NT2/D1 (cell line): ENCODE data around the gene IZUMO2.
"Not testable (repeated sequence)": the region's sequence is repeated elsewhere in the genome, so short reads cannot be mapped to it uniquely, and the experiment has no call there.

ENCODE experiments used
- DNase-seq: peaks from one replicate; pipeline ENCODE4 v3.0.0-alpha.2; 2011; ENCODE audit warnings: low read depth, low spot score
- H3K27me3 ChIP-seq: 2 replicates; pipeline ENCODE4 v1.6.0; 2011; ENCODE audit warnings: mild to moderate bottlenecking; ENCODE audit not compliant: insufficient read length, insufficient read depth
- H3K36me3 ChIP-seq: 2 replicates; pipeline ENCODE4 v1.6.1; 2011; ENCODE audit warnings: mild to moderate bottlenecking, low read length, mixed read lengths; ENCODE audit not compliant: insufficient read depth, insufficient read length
- H3K4me1 ChIP-seq: 2 replicates; pipeline ENCODE4 v1.5.1; 2011; ENCODE audit not compliant: insufficient read depth, insufficient read length
- H3K4me3 ChIP-seq: 2 replicates; pipeline ENCODE4 v1.5.1; 2011; ENCODE audit warnings: low read depth; ENCODE audit not compliant: insufficient read length
- H3K9ac ChIP-seq: 2 replicates; pipeline ENCODE4 v1.6.0; 2011; ENCODE audit warnings: low read depth; ENCODE audit not compliant: insufficient read length
- H3K9me3 ChIP-seq: 2 replicates; pipeline ENCODE4 v1.5.1; 2011; ENCODE audit warnings: mild to moderate bottlenecking, low read length; ENCODE audit not compliant: insufficient read depth
- SUZ12 ChIP-seq: IDR thresholded peaks from 2 replicates; pipeline ENCODE4 v1.6.1; 2011; ENCODE audit not compliant: insufficient read length, insufficient read depth; ENCODE audit errors: extremely low read depth
- YY1 ChIP-seq: IDR thresholded peaks from 2 replicates; pipeline ENCODE4 v1.6.1; 2011; ENCODE audit not compliant: insufficient read length, insufficient read depth
- ZNF274 ChIP-seq: IDR thresholded peaks from 2 replicates; pipeline ENCODE4 v1.6.1; 2011; ENCODE audit warnings: mild to moderate bottlenecking, low read depth, low read length

Gene IZUMO2

GRCh38 chr19:50148528-50148927 lies 14.6 kb downstream of the IZUMO2 start:
- DNase-seq: no peak
- Histone ChIP-seq H3K27me3 (peaks cover 16% of the 10 kb centered on the region), H3K9ac (no peak overlapping the region), H3K36me3 (no peaks in the 10 kb centered on the region), H3K9me3 (peaks cover 8% of the 10 kb centered on the region; the same call in 1 of the 2 replicates), H3K4me1 (no peaks in the 10 kb centered on the region), H3K4me3 (peak overlapping the region; percentile 72)
- no peak for TF ChIP-seq ZNF274
- TF ChIP-seq SUZ12: no peak
- no peak for TF ChIP-seq YY1

DNA sequence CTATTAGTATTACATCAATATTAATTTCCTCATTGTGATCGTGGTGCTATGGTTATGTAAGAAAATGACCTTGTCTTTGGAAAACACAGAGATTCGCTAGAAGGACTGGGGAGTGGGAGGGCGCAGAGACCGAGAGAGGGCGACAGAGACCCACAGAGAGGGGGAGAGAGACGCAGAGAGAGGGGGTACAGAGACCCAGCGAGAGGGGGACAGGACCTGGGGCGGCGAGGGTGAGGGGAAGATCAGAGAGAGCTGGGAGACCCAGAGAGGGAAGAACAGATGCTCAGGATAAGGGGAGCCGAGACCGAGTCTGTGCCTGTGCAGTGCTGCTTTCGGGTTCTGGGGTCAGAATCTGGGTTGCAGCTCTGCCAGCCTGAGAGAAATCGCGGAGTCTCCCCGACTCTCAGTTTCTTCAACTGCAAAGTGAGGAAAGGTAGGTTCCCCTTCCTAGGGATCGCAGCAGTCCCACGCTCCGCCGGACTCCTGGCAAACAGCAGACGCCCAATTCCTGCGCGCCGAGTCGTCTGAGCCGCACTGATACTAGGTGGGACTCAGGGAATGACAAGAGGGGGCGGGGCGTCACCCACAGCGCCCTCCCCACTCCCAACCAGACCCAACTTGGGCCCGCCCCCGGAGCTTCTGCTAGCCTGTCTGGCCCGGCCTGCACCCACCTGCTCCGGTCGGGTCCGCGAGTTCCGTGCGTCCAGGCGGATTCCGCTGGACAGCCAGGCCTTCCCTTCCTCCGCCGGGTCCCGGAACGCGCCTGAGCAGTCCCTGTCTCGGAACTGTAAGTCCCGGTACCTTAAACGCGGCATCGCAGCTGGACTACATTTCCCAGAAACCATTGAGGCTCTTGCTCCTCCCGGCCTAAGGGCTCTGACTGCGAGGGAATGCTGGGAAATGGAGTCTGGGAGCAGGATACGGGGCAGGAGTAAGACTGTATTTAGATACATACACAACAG lies 15.3 kb downstream of the IZUMO2 start:
- TF ChIP-seq ZNF274: no peak
- no peak for TF ChIP-seq YY1
- no peak for TF ChIP-seq SUZ12
- Histone ChIP-seq H3K9me3 (peaks cover 8% of the 10 kb centered on the region; the same call in 1 of the 2 replicates), H3K9ac (peak overlapping the region; percentile 80), H3K4me1 (no peaks in the 10 kb centered on the region), H3K27me3 (peaks cover 16% of the 10 kb centered on the region), H3K4me3 (peak overlapping the region; percentile 72), H3K36me3 (no peaks in the 10 kb centered on the region)
- peak; percentile 70 for DNase-seq

DNA sequence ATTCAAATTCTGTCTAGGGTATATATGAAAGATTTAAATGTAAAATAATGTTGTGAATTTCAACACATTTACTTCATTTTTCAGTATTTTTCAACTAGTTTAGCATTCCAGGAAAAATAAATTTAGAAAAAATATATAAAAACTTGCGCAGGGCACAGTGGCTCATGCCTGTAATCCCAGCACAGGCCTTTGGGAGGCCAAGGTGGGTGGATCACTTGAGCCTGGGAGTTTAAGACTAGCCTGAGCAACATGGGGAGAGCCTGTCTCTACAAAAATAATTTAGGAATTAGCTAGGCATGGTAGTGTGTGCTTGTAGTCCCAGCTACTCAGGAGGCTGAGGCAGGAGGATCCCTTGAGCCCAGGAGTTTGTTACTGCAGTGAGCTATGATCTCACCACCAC lies 21.2 kb downstream of the IZUMO2 start:
- DNase-seq, H3K4me1 ChIP-seq, H3K27me3 ChIP-seq, H3K9ac ChIP-seq, H3K4me3 ChIP-seq, H3K36me3 ChIP-seq, H3K9me3 ChIP-seq: not testable (repeated sequence)

DNA sequence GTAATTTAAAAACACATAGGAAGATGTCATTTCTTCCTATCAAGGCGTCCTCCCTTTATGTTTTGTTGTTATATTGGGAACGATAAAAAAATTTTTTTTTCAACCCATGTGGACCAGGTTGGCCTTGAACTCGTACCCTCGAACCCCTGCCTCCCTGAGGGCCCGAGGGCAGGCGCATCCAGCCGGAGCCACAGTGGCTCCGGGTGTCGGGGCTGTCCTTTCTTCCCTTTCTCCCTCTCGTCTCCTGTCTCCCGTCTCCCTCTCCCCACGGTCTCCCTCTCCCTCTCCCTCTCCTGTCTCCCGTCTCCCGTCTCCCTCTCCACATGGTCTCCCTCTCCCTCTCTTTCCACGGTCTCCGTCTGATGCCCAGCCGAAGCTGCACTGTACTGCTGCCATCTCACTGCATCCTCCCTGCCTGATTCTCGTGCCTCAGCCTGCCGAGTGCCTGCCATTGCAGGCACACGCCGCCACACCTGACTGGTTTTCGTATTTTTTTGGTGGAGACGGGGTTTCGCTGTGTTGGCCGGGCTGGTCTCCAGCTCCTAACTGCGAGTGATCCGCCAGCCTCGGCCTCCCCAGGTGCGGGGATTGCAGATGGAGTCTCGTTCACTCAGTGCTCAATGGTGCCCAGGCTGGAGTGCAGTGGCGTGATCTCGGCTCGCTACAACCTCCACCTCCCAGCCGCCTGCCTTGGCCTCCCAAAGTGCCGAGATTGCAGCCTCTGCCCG lies 22.8 kb downstream of the IZUMO2 start:
- H3K9me3 ChIP-seq, H3K36me3 ChIP-seq, DNase-seq, H3K4me1 ChIP-seq, H3K27me3 ChIP-seq, H3K9ac ChIP-seq, H3K4me3 ChIP-seq: not testable (repeated sequence)

GRCh38 chr19:50136603-50137365 lies 26.3 kb downstream of the IZUMO2 start:
- H3K36me3 ChIP-seq, H3K4me3 ChIP-seq, H3K9ac ChIP-seq, H3K27me3 ChIP-seq, H3K4me1 ChIP-seq, H3K9me3 ChIP-seq, DNase-seq: not testable (repeated sequence)

DNA sequence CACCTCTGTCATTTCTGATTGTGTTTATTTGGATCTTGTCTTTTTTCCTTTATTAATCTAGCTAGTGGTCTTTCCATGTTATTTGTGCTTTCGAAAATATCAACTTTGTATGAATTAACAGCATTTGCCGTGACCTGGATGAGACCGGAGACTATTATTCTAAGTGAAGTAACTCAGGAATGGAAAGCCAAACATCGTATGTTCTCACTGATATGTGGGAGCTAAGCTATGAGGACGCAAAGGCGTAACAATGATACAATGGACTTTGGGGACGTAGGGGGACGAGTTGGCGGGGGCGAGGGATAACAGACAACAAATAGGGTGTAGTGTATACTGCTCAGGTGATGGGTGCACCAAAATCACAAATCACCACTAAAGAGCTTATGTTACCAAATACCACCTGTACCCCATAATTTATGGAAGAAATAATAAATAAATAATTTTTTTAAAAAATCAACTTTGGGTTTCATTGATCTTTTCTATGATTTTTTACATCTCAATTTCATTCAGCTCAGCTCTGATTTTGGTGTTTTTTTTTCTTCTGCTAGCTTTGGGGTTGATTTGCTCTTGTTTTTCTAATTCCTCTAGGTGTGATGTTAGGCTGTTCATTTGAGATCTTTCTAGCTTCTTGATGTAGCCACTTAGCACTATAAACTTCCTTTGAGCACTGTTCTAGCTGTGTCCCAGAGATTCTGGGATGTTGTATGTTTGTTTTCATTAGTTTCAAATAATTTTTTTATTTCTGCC lies 27.1 kb downstream of the IZUMO2 start:
- H3K9ac ChIP-seq, DNase-seq, H3K4me3 ChIP-seq, H3K9me3 ChIP-seq, H3K36me3 ChIP-seq, H3K27me3 ChIP-seq, H3K4me1 ChIP-seq: not testable (repeated sequence)

- DNase-seq, H3K9me3 ChIP-seq, H3K36me3 ChIP-seq, H3K4me1 ChIP-seq, H3K27me3 ChIP-seq, H3K9ac ChIP-seq, H3K4me3 ChIP-seq: not testable (repeated sequence)
These were observed 28.0 kb downstream of the IZUMO2 start for GRCh38 chr19:50134777-50135719.

- H3K4me1 ChIP-seq, H3K9me3 ChIP-seq: not testable (repeated sequence)
These were observed 29.3 kb downstream of the IZUMO2 start for GRCh38 chr19:50133518-50134492.

GRCh38 chr19:50104012-50104411 lies 59.1 kb downstream of the IZUMO2 start:
- not testable (repeated sequence) for H3K4me1 ChIP-seq, H3K9me3 ChIP-seq, H3K36me3 ChIP-seq, DNase-seq, H3K4me3 ChIP-seq, H3K9ac ChIP-seq, H3K27me3 ChIP-seq

More at GRCh38 chr19:50133518-50134492, 29.3 kb downstream of the IZUMO2 start:
- not testable (repeated sequence) for H3K9ac ChIP-seq, H3K36me3 ChIP-seq, DNase-seq, H3K4me3 ChIP-seq, H3K27me3 ChIP-seq
